ENCODE measurements around the gene PRRC1. TPM values are rescaled to one million over a fixed set of nuclear protein-coding genes. Genes with fewer than 3 reads are reported as not detected.

Gene PRRC1
- total and polyA plus RNA-seq, 5 donors from 2014 or later: 33.5 to 42.6 (median 36.7) TPM

DNA sequence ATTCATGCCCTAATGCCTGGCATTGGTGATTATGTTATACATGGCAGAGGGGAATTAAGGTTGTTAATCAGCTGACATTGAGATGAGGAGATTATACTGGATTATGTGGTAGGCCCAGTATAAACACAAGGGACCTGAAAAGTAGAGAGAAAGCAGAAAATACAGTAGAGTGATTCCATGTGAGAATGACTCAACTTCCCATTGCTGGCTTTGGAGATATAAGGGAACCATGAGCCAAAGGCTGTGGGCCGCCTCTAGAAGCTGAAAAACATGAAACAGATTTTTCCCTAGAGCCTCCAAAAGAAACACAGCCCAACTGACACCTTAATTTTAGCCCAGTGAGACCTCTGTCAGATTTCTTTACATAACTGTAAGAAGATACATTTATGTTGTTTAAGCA, 66.4 kb downstream of the PRRC1 start:
- Mint-ChIP-seq H3K9me3 (peaks cover 0 to 4% (median 0%) of the 10 kb centered on the region in 7 donors), H3K27ac (no peak overlapping the region), H3K27me3 (peaks cover 18% of the 10 kb centered on the region), H3K36me3 (no peaks in the 10 kb centered on the region), H3K4me3 (no peak overlapping the region), H3K4me1 (peaks cover 0 to 3% (median 0%) of the 10 kb centered on the region in 4 donors)
- no peak for DNase-seq
- Histone ChIP-seq H3K27ac (ENCODE audit: insufficient read depth, low read length, poor library complexity, severe bottlenecking) (no peak overlapping the region), H3K27me3 (ENCODE audit: control insufficient read depth, insufficient read depth, low read length) (peaks cover 6% of the 10 kb centered on the region), H3K36me3 (ENCODE audit: control insufficient read depth, insufficient read depth, low read length) (no peaks in the 10 kb centered on the region), H3K4me1 (ENCODE audit: control insufficient read depth, insufficient read depth, low read length, poor library complexity, severe bottlenecking) (no peaks in the 10 kb centered on the region), H3K4me3 (ENCODE audit: low read depth, low read length) (no peak overlapping the region), H3K9me3 (ENCODE audit: control insufficient read depth in 2 of 2, low read length in 2 of 2) (no peaks in the 10 kb centered on the region)
- no peak for ATAC-seq (ENCODE audit: low read depth in 2 of 2)

DNA sequence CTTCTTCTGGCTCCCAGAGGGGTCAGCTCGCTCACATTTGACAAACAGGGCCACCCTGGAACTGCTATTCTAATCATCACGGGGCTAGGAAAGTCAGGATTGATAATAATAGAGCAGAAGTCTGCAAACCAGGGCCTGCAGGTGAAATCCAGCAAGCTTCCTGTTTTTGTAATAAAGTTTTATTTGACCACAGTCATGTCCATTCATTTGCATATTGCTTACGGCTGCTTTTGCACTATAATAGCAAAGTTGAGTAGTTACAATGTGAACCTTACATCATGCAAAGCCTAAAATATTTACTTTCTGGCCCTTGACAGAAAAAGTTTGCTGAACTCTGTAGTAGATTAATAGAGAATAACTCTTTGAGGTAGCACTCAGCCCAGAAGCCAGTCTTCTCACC, 68.2 kb downstream of the PRRC1 start:
- no peaks in the 10 kb centered on the region for H3K9me3 ChIP-seq (ENCODE audit: control insufficient read depth in 2 of 2, low read length in 2 of 2)
- no peak overlapping the region for H3K4me3 Mint-ChIP-seq
- no peaks in the 10 kb centered on the region for H3K36me3 Mint-ChIP-seq
- ATAC-seq (ENCODE audit: low read depth in 2 of 2) (no peak), DNase-seq (no peak)
- no peaks in the 10 kb centered on the region for H3K4me1 ChIP-seq (ENCODE audit: control insufficient read depth, insufficient read depth, low read length, poor library complexity, severe bottlenecking)
- no peak overlapping the region for H3K27ac Mint-ChIP-seq
- no peak overlapping the region for H3K4me3 ChIP-seq (ENCODE audit: low read depth, low read length)
- H3K9me3 Mint-ChIP-seq: peaks cover 0 to 4% (median 0%) of the 10 kb centered on the region in 7 donors
- peaks cover 13% of the 10 kb centered on the region for H3K27me3 Mint-ChIP-seq
- no peak overlapping the region for H3K27ac ChIP-seq (ENCODE audit: insufficient read depth, low read length, poor library complexity, severe bottlenecking)
- H3K4me1 Mint-ChIP-seq: peaks cover 0 to 5% (median 4%) of the 10 kb centered on the region in 4 donors
- peaks cover 8% of the 10 kb centered on the region for H3K27me3 ChIP-seq (ENCODE audit: control insufficient read depth, insufficient read depth, low read length)
- H3K36me3 ChIP-seq (ENCODE audit: control insufficient read depth, insufficient read depth, low read length): no peaks in the 10 kb centered on the region

DNA sequence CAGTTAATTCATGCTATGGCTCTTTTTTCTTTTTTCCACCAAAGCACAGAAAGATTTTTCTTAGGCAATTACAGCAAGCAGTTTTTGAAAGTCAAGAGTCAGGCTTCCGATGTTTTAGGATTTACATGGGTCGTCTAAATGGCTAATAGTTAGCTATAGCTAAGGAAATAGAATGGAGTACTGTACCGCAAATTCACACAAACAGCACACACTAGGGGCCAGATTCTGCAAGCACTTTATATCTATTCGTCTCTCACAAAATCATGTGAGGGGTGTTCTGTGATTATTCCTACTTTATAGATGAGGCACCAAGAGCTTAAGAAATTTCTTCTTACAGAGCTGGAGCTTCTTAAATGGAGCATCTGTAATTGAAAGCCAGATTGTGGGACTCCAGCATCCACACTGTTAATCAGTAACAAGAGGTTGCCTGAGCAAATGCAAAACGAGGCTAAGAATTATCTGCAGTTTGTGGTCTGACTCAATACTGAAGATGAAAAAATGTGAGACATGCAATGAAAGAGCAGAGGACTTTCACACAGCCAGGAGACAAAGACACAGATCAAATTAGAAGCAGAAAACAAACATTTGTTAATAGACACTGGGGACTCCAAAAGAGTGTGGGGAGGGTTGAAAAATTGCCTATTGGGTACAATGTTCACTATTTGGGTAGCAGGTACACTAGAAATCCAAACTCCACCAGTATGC, 68.8 kb downstream of the PRRC1 start:
- no peaks in the 10 kb centered on the region for H3K9me3 ChIP-seq (ENCODE audit: control insufficient read depth in 2 of 2, low read length in 2 of 2)
- no peak overlapping the region for H3K27ac ChIP-seq (ENCODE audit: insufficient read depth, low read length, poor library complexity, severe bottlenecking)
- no peak overlapping the region for H3K4me3 Mint-ChIP-seq
- H3K4me1 ChIP-seq (ENCODE audit: control insufficient read depth, insufficient read depth, low read length, poor library complexity, severe bottlenecking): no peaks in the 10 kb centered on the region
- H3K36me3 Mint-ChIP-seq: no peaks in the 10 kb centered on the region
- peaks cover 0 to 4% (median 0%) of the 10 kb centered on the region in 7 donors for H3K9me3 Mint-ChIP-seq
- H3K27me3 ChIP-seq (ENCODE audit: control insufficient read depth, insufficient read depth, low read length): peaks cover 8% of the 10 kb centered on the region
- peaks cover 12% of the 10 kb centered on the region for H3K27me3 Mint-ChIP-seq
- no peak overlapping the region for H3K4me3 ChIP-seq (ENCODE audit: low read depth, low read length)
- DNase-seq (no peak), ATAC-seq (ENCODE audit: low read depth in 2 of 2) (no peak)
- no peaks in the 10 kb centered on the region for H3K36me3 ChIP-seq (ENCODE audit: control insufficient read depth, insufficient read depth, low read length)
- no peak overlapping the region for H3K27ac Mint-ChIP-seq
- H3K4me1 Mint-ChIP-seq: peaks cover 0 to 5% (median 4%) of the 10 kb centered on the region in 4 donors

DNA sequence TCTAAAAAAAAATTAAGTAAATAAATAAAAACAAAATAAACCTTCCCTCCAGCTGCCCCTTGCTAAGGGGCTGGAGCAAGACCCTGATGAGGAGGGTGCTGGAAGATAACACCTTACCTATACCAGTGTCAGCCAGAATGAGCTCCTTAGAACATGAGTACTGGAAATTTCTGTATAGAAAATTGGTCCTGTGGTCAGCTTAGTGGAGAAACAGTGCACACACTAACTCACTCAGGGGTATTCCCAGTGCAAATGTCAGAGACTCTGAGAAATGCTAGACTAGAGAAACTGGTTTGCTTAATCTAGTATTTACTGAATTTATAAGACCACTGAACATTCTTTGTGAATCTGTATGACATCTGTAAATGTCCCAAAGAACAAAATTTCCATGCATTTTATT, 69.4 kb downstream of the PRRC1 start:
- Histone ChIP-seq H3K4me3 (ENCODE audit: low read depth, low read length) (no peak overlapping the region), H3K27ac (ENCODE audit: insufficient read depth, low read length, poor library complexity, severe bottlenecking) (no peak overlapping the region), H3K36me3 (ENCODE audit: control insufficient read depth, insufficient read depth, low read length) (no peaks in the 10 kb centered on the region), H3K9me3 (ENCODE audit: control insufficient read depth in 2 of 2, low read length in 2 of 2) (no peaks in the 10 kb centered on the region), H3K4me1 (ENCODE audit: control insufficient read depth, insufficient read depth, low read length, poor library complexity, severe bottlenecking) (no peaks in the 10 kb centered on the region), H3K27me3 (ENCODE audit: control insufficient read depth, insufficient read depth, low read length) (peaks cover 7% of the 10 kb centered on the region)
- no peak for DNase-seq
- no peak for ATAC-seq (ENCODE audit: low read depth in 2 of 2)
- H3K27ac Mint-ChIP-seq: no peak overlapping the region
- no peaks in the 10 kb centered on the region for H3K36me3 Mint-ChIP-seq
- H3K4me3 Mint-ChIP-seq: no peak overlapping the region
- H3K27me3 Mint-ChIP-seq: peaks cover 6% of the 10 kb centered on the region
- peaks cover 0 to 5% (median 4%) of the 10 kb centered on the region in 4 donors for H3K4me1 Mint-ChIP-seq
- H3K9me3 Mint-ChIP-seq: peaks cover 0 to 4% (median 0%) of the 10 kb centered on the region in 7 donors

DNA sequence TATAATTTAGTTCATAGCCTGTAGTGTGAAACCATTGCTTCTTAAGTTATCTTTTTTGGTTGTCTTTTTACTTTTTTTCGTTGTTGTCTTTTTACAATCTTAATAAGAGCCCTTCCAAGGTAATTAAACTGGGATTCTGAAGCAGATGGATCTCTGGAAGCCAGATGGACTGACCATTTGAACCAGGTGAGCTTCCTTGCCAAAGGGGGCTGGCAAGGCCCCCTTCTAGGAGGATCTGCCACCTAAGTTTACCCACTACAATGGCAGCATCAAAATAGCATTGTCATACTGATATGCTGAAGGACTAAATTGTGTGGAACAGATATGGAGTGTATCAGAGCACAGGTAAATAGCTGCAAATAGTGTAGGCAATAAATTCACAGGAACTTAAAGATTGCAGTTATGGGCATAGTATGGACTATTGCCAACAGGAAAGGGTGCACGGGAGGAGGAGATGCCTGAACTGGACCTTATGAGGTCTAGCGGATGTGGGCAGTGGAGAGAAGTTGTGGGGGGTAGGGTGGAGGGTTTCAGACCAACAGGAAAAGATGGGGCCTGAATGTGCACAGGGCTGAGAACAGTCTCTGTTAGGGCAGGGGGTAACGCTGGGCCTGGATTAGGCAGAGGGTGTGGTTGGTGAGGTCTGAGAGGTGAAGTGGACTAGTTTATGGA, 69.9 kb downstream of the PRRC1 start:
- Mint-ChIP-seq H3K36me3 (no peaks in the 10 kb centered on the region), H3K27ac (no peak overlapping the region), H3K27me3 (peaks cover 4% of the 10 kb centered on the region), H3K4me1 (peaks cover 0 to 5% (median 4%) of the 10 kb centered on the region in 4 donors), H3K9me3 (peaks cover 0 to 4% (median 0%) of the 10 kb centered on the region in 7 donors), H3K4me3 (no peak overlapping the region)
- H3K36me3 ChIP-seq (ENCODE audit: control insufficient read depth, insufficient read depth, low read length): no peaks in the 10 kb centered on the region
- no peaks in the 10 kb centered on the region for H3K9me3 ChIP-seq (ENCODE audit: control insufficient read depth in 2 of 2, low read length in 2 of 2)
- no peak for DNase-seq
- H3K4me3 ChIP-seq (ENCODE audit: low read depth, low read length): no peak overlapping the region
- no peaks in the 10 kb centered on the region for H3K4me1 ChIP-seq (ENCODE audit: control insufficient read depth, insufficient read depth, low read length, poor library complexity, severe bottlenecking)
- no peak for ATAC-seq (ENCODE audit: low read depth in 2 of 2)
- H3K27ac ChIP-seq (ENCODE audit: insufficient read depth, low read length, poor library complexity, severe bottlenecking): no peak overlapping the region
- H3K27me3 ChIP-seq (ENCODE audit: control insufficient read depth, insufficient read depth, low read length): peaks cover 10% of the 10 kb centered on the region

DNA sequence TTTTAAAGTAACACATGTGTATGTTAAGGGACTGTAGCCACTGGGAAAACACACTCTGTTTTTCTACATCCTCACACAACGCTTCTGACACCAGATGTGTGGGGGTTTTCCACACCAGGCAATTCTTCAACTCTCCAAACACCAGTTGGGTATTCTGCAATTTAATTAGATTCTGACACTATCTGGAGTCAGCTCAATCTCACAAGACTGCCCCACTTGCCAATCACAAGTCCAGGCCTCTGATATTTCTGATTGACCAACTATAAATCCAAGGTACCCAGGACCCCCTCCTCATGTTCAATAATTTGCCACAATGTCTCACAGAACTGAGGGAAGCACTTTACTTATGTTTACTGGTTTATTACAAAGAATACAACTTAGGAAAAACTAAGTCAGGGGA, 70.9 kb downstream of the PRRC1 start:
- Mint-ChIP-seq H3K27me3 (peaks cover 4% of the 10 kb centered on the region), H3K27ac (no peak overlapping the region), H3K36me3 (no peaks in the 10 kb centered on the region), H3K4me1 (peaks cover 0 to 5% (median 4%) of the 10 kb centered on the region in 4 donors), H3K9me3 (peaks cover 0 to 4% (median 0%) of the 10 kb centered on the region in 7 donors), H3K4me3 (no peak overlapping the region)
- Histone ChIP-seq H3K27ac (ENCODE audit: insufficient read depth, low read length, poor library complexity, severe bottlenecking) (no peak overlapping the region), H3K4me3 (ENCODE audit: low read depth, low read length) (no peak overlapping the region), H3K9me3 (ENCODE audit: control insufficient read depth in 2 of 2, low read length in 2 of 2) (no peaks in the 10 kb centered on the region), H3K4me1 (ENCODE audit: control insufficient read depth, insufficient read depth, low read length, poor library complexity, severe bottlenecking) (no peaks in the 10 kb centered on the region), H3K27me3 (ENCODE audit: control insufficient read depth, insufficient read depth, low read length) (peaks cover 9% of the 10 kb centered on the region), H3K36me3 (ENCODE audit: control insufficient read depth, insufficient read depth, low read length) (no peaks in the 10 kb centered on the region)
- no peak for ATAC-seq (ENCODE audit: low read depth in 2 of 2)
- no peak for DNase-seq

DNA sequence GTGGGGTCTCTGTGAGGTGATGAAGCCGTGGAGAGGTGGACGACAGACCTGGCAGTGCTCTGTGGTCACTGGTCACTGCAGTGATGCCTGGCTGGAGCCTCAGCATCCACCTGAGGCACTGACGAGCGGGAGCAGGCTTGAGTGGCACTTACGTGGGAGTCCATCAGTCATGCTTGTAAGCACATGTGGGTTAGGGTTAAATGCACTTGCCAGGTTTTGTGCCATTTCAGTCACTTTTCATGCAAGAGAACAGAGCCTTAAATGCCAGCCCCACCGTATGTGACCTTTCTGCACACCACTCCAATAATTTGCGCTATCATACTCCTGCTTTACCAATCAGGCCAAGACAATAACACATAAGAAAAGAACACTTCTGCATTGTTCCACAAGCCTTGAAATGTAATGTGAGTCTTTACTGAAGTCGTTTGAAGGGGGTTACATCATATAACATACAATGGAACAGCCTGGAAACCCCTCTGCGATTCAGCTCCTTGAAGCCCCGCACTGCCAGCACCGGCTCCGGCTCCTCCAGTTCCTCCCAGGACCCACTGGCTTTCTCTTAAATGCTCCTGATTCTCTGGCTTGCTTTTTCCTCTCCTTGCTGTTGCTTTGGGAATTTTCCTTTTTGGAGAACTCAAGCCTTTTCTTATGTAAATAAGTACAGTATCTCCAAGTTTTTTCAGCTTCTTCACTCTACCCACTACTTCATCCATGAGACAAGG, 72.0 kb downstream of the PRRC1 start:
- ATAC-seq (ENCODE audit: low read depth in 2 of 2) (no peak), DNase-seq (no peak)
- Histone ChIP-seq H3K4me3 (ENCODE audit: low read depth, low read length) (no peak overlapping the region), H3K27me3 (ENCODE audit: control insufficient read depth, insufficient read depth, low read length) (peaks cover 7% of the 10 kb centered on the region), H3K9me3 (ENCODE audit: control insufficient read depth in 2 of 2, low read length in 2 of 2) (no peaks in the 10 kb centered on the region), H3K27ac (ENCODE audit: insufficient read depth, low read length, poor library complexity, severe bottlenecking) (no peak overlapping the region), H3K36me3 (ENCODE audit: control insufficient read depth, insufficient read depth, low read length) (no peaks in the 10 kb centered on the region), H3K4me1 (ENCODE audit: control insufficient read depth, insufficient read depth, low read length, poor library complexity, severe bottlenecking) (no peaks in the 10 kb centered on the region)
- peaks cover 0 to 5% (median 4%) of the 10 kb centered on the region in 4 donors for H3K4me1 Mint-ChIP-seq
- no peak overlapping the region for H3K27ac Mint-ChIP-seq
- no peaks in the 10 kb centered on the region for H3K27me3 Mint-ChIP-seq
- peaks cover 0 to 4% (median 0%) of the 10 kb centered on the region in 7 donors for H3K9me3 Mint-ChIP-seq
- H3K36me3 Mint-ChIP-seq: no peaks in the 10 kb centered on the region
- no peak overlapping the region for H3K4me3 Mint-ChIP-seq

Data from CD4-positive, CD25-positive, alpha-beta regulatory T cell (primary cell).